DMS79 treated with DMSO at 0.1 percent for 48 hours (cell line): Measurements from ENCODE around the gene MLN.

Experiments used
- DNase-seq: peaks from one replicate; lab custom pipeline; 2025; lab: John Stamatoyannopoulos, UW

Gene MLN

GRCh38 chr6:33771146-33772081 lies 32.4 kb downstream of the MLN start:
- peak; percentile 74 for DNase-seq

- DNase-seq: no peak
Measured at GRCh38 chr6:33770833-33771145, 33.0 kb downstream of the MLN start.

- no peak for DNase-seq
Measured at GRCh38 chr6:33770124-33770832, 33.5 kb downstream of the MLN start.

- DNase-seq: no peak
Measured at GRCh38 chr6:33769248-33769821, 34.5 kb downstream of the MLN start.

GRCh38 chr6:33768644-33769120 lies 35.1 kb downstream of the MLN start:
- peak; percentile 38 for DNase-seq

- no peak for DNase-seq
Measured at GRCh38 chr6:33766921-33767907, 36.6 kb downstream of the MLN start.

- DNase-seq: no peak
Measured at GRCh38 chr6:33765368-33765767, 38.4 kb downstream of the MLN start.

GRCh38 chr6:33764036-33764435 lies 39.8 kb downstream of the MLN start:
- DNase-seq: no peak

- no peak for DNase-seq
Measured at GRCh38 chr6:33763483-33763882, 40.3 kb downstream of the MLN start.

GRCh38 chr6:33762713-33763112 lies 41.1 kb downstream of the MLN start:
- no peak for DNase-seq

- peak; percentile 74 for DNase-seq
Measured at GRCh38 chr6:33761922-33762629, 41.7 kb downstream of the MLN start.

GRCh38 chr6:33761581-33761921 lies 42.3 kb downstream of the MLN start:
- no peak for DNase-seq

GRCh38 chr6:33759887-33760629 lies 43.7 kb downstream of the MLN start:
- DNase-seq: peak; percentile 46

GRCh38 chr6:33758815-33759216 lies 45.0 kb downstream of the MLN start:
- no peak for DNase-seq

GRCh38 chr6:33757906-33758305 lies 45.9 kb downstream of the MLN start:
- DNase-seq: peak; percentile 23

GRCh38 chr6:33757113-33757512 lies 46.7 kb downstream of the MLN start:
- DNase-seq: no peak

- DNase-seq: no peak
Measured at GRCh38 chr6:33756211-33756954, 47.4 kb downstream of the MLN start.

GRCh38 chr6:33755070-33755869 lies 48.5 kb downstream of the MLN start:
- DNase-seq: peak; percentile 94

GRCh38 chr6:33754222-33754621 lies 49.6 kb downstream of the MLN start:
- DNase-seq: no peak
